ENCODE results near the gene TTLL11. TPM values are rescaled to one million over a fixed set of nuclear protein-coding genes. Genes with fewer than 3 reads are reported as not detected.

Gene TTLL11
- total RNA-seq, 4 donors from 2014 or later = 7.4 to 14.7 (median 11.0) TPM

- Histone ChIP-seq H3K4me3 (no peak overlapping the region), H3K27me3 (no peaks in the 10 kb centered on the region), H3K4me1 (peaks cover 0 to 6% of the 10 kb centered on the region in 2 donors), H3K36me3 (no peaks in the 10 kb centered on the region), H3K9me3 (no peaks in the 10 kb centered on the region), H3K27ac (no peak overlapping the region)
- intact Hi-C loops (cut with DNase I; ENCODE audit: low total_unique reads) = loop anchor here (10.0 kb wide), 1 partner anchor 365 kb away; no protein-coding TSS in a partner anchor
- DNase-seq = no peak
- TF ChIP-seq, protein P1, sequence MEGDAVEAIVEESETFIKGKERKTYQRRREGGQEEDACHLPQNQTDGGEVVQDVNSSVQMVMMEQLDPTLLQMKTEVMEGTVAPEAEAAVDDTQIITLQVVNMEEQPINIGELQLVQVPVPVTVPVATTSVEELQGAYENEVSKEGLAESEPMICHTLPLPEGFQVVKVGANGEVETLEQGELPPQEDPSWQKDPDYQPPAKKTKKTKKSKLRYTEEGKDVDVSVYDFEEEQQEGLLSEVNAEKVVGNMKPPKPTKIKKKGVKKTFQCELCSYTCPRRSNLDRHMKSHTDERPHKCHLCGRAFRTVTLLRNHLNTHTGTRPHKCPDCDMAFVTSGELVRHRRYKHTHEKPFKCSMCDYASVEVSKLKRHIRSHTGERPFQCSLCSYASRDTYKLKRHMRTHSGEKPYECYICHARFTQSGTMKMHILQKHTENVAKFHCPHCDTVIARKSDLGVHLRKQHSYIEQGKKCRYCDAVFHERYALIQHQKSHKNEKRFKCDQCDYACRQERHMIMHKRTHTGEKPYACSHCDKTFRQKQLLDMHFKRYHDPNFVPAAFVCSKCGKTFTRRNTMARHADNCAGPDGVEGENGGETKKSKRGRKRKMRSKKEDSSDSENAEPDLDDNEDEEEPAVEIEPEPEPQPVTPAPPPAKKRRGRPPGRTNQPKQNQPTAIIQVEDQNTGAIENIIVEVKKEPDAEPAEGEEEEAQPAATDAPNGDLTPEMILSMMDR (IDR thresholded peaks at IDR 0.05) = no peak
- no peak for TF ChIP-seq POLR2A (IDR thresholded peaks at IDR 0.05)
These were observed 93.6 kb downstream of the TTLL11 start for GRCh38 chr9:121999556-121999955.

DNA sequence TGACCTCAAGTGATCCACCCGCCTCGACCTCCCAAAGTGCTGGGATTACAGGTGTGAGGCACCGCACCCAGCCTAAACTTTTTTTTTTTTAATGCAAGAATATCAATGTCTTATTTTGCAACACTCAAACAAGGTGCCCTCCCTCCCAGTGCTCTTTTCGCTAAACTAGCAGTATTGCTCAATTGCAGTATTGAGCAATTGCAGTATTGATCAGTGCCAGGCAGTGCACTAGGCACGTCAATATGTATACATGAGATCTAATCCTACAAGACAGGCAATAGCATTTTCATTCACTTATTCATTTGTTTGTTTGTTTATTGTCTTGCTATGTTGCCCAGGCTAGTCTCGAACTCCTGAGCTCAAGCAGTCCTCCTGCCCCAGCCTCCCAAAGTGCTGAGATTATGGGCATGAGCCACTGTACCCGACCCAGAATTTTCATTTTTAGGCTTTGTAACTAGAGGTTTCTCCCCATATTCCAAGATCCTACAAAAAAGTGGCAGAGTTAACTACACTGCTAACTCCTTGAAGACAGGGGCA, 94.5 kb downstream of the TTLL11 start:
- H3K27ac ChIP-seq = no peak overlapping the region
- no peaks in the 10 kb centered on the region for H3K36me3 ChIP-seq
- TF ChIP-seq, protein P1 (IDR thresholded peaks at IDR 0.05) = no peak
- no peak for TF ChIP-seq POLR2A (IDR thresholded peaks at IDR 0.05)
- no peak for DNase-seq
- no peak overlapping the region for H3K4me3 ChIP-seq
- intact Hi-C loops (cut with DNase I; ENCODE audit: low total_unique reads) = loop anchor here (10.0 kb wide), 1 partner anchor 364 kb away; no protein-coding TSS in a partner anchor
- no peaks in the 10 kb centered on the region for H3K9me3 ChIP-seq
- peaks cover 0 to 6% of the 10 kb centered on the region in 2 donors for H3K4me1 ChIP-seq
- no peaks in the 10 kb centered on the region for H3K27me3 ChIP-seq

DNA sequence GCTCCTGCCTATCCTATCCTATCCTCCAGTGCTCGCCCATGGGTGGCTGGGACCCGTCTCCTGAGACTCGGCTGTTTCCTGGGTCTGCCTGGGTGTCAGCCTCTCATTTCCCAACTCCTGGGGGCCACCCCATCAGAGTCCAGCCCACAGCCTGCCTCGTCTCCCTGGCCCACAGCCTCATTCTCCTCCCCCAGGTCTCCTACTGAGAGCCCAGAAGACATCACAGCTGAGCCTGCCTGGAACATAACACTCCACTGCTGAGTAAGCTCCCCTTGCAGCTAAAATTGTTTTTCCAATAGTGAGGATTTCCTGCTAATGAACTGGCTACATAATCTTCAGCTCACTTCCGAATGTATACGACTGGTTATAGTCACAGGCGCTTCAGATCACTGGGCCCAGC, 95.3 kb downstream of the TTLL11 start:
- no peaks in the 10 kb centered on the region for H3K36me3 ChIP-seq
- no peak overlapping the region for H3K27ac ChIP-seq
- peak; percentile 34 to 51 for DNase-seq
- H3K4me1 ChIP-seq = peaks cover 0 to 6% of the 10 kb centered on the region in 2 donors
- no peaks in the 10 kb centered on the region for H3K9me3 ChIP-seq
- intact Hi-C loops (cut with DNase I; ENCODE audit: low total_unique reads) = loop anchor here (10.0 kb wide), 1 partner anchor 363 kb away; no protein-coding TSS in a partner anchor
- no peak overlapping the region for H3K4me3 ChIP-seq
- TF ChIP-seq POLR2A (IDR thresholded peaks at IDR 0.05) = no peak
- H3K27me3 ChIP-seq = no peaks in the 10 kb centered on the region

GRCh38 chr9:121996783-121997182, 96.3 kb downstream of the TTLL11 start:
- Histone ChIP-seq H3K27ac (no peak overlapping the region), H3K4me3 (no peak overlapping the region), H3K27me3 (no peaks in the 10 kb centered on the region), H3K4me1 (peaks cover 0 to 6% of the 10 kb centered on the region in 2 donors), H3K36me3 (no peaks in the 10 kb centered on the region), H3K9me3 (no peaks in the 10 kb centered on the region)
- no peak for DNase-seq
- TF ChIP-seq, protein P1 (IDR thresholded peaks at IDR 0.05) = no peak
- intact Hi-C loops (cut with DNase I; ENCODE audit: low total_unique reads) = loop anchor here (10.0 kb wide), 1 partner anchor 362 kb away; no protein-coding TSS in a partner anchor

GRCh38 chr9:121995997-121996396, 97.1 kb downstream of the TTLL11 start:
- Histone ChIP-seq H3K27me3 (no peaks in the 10 kb centered on the region), H3K4me3 (no peak overlapping the region), H3K36me3 (no peaks in the 10 kb centered on the region), H3K9me3 (no peaks in the 10 kb centered on the region), H3K4me1 (peaks cover 0 to 6% of the 10 kb centered on the region in 2 donors), H3K27ac (no peak overlapping the region)
- no peak for DNase-seq
- intact Hi-C loops (cut with DNase I; ENCODE audit: low total_unique reads) = loop anchor here (10.0 kb wide), 1 partner anchor 361 kb away; no protein-coding TSS in a partner anchor
- TF ChIP-seq, protein P1 (IDR thresholded peaks at IDR 0.05) = no peak
- TF ChIP-seq POLR2A (IDR thresholded peaks at IDR 0.05) = no peak

Data from uterus (tissue), 4 donors.